HG02938 (cell line): ENCODE results near the gene ME3.

Experiments
- ATAC-seq: cut with Tn5 transposase; IDR thresholded peaks from one replicate; pipeline ENCODE4 v1.9.1; 2021; ENCODE audit warnings: mild to moderate bottlenecking, moderate library complexity; ENCODE audit not compliant: unreplicated experiment

ME3 gene

GRCh38 chr11:86693518-86693917 lies 21.1 kb upstream of the ME3 start:
- no peak for ATAC-seq

GRCh38 chr11:86692746-86693145 lies 20.3 kb upstream of the ME3 start:
- ATAC-seq = no peak

- no peak for ATAC-seq
These were observed 19.9 kb upstream of the ME3 start for GRCh38 chr11:86692317-86692716.

GRCh38 chr11:86688398-86689179 lies 16.2 kb upstream of the ME3 start:
- ATAC-seq = peak; percentile 76

- no peak for ATAC-seq
These were observed 14.9 kb upstream of the ME3 start for GRCh38 chr11:86687185-86687778.

- ATAC-seq = no peak
These were observed 14.1 kb upstream of the ME3 start for GRCh38 chr11:86686531-86686930.

GRCh38 chr11:86681483-86681756 lies 9.0 kb upstream of the ME3 start:
- no peak for ATAC-seq

- no peak for ATAC-seq
These were observed 8.5 kb upstream of the ME3 start for GRCh38 chr11:86680716-86681482.

- ATAC-seq = no peak
These were observed 6.4 kb upstream of the ME3 start for GRCh38 chr11:86678823-86679222.

- no peak for ATAC-seq
These were observed 5.9 kb upstream of the ME3 start for GRCh38 chr11:86678296-86678695.

- no peak for ATAC-seq
These were observed 4.2 kb upstream of the ME3 start for GRCh38 chr11:86676533-86677154.

- ATAC-seq = no peak
These were observed 3.6 kb upstream of the ME3 start for GRCh38 chr11:86676010-86676409.

GRCh38 chr11:86675017-86675416 lies 2.6 kb upstream of the ME3 start:
- ATAC-seq = no peak

- ATAC-seq = no peak
These were observed 1.7 kb upstream of the ME3 start for GRCh38 chr11:86673872-86674750.

GRCh38 chr11:86673055-86673843 lies 833 bp upstream of the ME3 start:
- ATAC-seq = no peak

- no peak for ATAC-seq
These were observed 847 bp downstream of the ME3 start for GRCh38 chr11:86671531-86672006.

GRCh38 chr11:86670911-86671310 lies 1.5 kb downstream of the ME3 start:
- ATAC-seq = no peak

- no peak for ATAC-seq
These were observed 2.2 kb downstream of the ME3 start for GRCh38 chr11:86670181-86670580.

GRCh38 chr11:86669424-86669823 lies 3.0 kb downstream of the ME3 start:
- ATAC-seq = no peak

- no peak for ATAC-seq
These were observed 3.5 kb downstream of the ME3 start for GRCh38 chr11:86668929-86669328.
